ENCODE measurements around the gene ATP8B1. TPM values are rescaled to one million over a fixed set of nuclear protein-coding genes. Genes with fewer than 3 reads are reported as not detected.

The ATP8B1 gene
- total and polyA plus RNA-seq, 10 donors: 1.0 to 22.0 (median 12.7) TPM

DNA sequence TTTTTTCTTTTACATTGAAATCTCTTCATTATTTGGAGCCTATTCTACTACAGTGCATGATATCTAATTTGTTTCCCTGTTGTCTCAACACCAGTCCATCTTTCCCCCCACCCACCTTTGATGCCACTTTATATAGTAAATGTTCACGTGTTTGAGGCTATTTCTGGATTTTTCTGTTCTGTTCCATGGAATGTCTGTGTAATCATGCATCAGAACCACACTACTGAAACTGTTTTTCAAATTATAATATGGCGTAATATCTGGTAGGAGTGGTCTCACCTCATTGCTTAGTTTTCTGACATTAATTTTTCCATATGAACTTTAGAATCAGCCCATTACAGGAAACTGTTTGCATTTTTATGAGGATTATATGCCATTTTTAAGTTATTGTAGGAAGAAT is 162.4 kb downstream of the ATP8B1 start:
- Histone ChIP-seq H3K4me3 (no peak overlapping the region), H3K36me3 (peaks cover 0 to 58% (median 11%) of the 10 kb centered on the region in 6 donors), H3K9me3 (peaks cover 0 to 4% (median 0%) of the 10 kb centered on the region in 8 donors), H3K27me3 (replicated peaks in 1 of 7) (no peaks in the 10 kb centered on the region), H3K4me1 (peaks cover 0 to 15% (median 3%) of the 10 kb centered on the region in 6 donors), H3K27ac (no peak overlapping the region)
- intact Hi-C loops (cut with DNase I; ENCODE audit: low total_unique reads): no loop called here
- DNase-seq: no peak
- no peak for TF ChIP-seq POLR2A (IDR thresholded peaks at IDR 0.05)
- no peak for TF ChIP-seq POLR2AphosphoS5 (IDR thresholded peaks at IDR 0.05)
- TF ChIP-seq, protein P1, sequence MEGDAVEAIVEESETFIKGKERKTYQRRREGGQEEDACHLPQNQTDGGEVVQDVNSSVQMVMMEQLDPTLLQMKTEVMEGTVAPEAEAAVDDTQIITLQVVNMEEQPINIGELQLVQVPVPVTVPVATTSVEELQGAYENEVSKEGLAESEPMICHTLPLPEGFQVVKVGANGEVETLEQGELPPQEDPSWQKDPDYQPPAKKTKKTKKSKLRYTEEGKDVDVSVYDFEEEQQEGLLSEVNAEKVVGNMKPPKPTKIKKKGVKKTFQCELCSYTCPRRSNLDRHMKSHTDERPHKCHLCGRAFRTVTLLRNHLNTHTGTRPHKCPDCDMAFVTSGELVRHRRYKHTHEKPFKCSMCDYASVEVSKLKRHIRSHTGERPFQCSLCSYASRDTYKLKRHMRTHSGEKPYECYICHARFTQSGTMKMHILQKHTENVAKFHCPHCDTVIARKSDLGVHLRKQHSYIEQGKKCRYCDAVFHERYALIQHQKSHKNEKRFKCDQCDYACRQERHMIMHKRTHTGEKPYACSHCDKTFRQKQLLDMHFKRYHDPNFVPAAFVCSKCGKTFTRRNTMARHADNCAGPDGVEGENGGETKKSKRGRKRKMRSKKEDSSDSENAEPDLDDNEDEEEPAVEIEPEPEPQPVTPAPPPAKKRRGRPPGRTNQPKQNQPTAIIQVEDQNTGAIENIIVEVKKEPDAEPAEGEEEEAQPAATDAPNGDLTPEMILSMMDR (IDR thresholded peaks at IDR 0.05 in 8 of 11, conservative IDR thresholded peaks at IDR 0.05 in 3 of 11): no peak
- WGBS, 5 donors: 80 to 90% (median 83%) methylated on average over 2 of the region's 2 CpGs

DNA sequence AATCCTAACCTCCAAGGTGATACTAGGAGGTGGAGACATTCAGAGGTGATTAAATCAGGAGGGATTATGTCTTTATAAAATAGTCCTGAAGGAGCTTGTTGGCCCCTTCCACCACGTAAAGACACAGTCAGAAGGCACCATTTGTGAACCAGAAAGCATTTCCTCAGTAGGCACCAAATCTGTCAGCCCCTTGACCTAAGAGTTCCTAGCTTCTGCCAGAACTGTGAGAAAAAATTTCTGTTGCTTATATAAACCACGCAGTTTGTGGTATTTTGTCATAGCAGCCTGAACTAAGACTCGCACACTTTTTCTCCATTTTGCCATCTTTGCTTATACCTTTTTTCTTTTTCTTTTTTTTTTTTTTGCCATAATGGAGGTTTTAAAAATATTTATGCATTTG is 162.9 kb downstream of the ATP8B1 start:
- DNase-seq: no peak
- Histone ChIP-seq H3K27me3 (replicated peaks in 1 of 7) (no peaks in the 10 kb centered on the region), H3K4me3 (no peak overlapping the region), H3K36me3 (peaks cover 0 to 57% (median 11%) of the 10 kb centered on the region in 6 donors), H3K4me1 (peaks cover 0 to 17% (median 3%) of the 10 kb centered on the region in 6 donors), H3K27ac (peak overlapping the region in 3 of 8 donors; percentile 1 to 28 (median 6)), H3K9me3 (peaks cover 0 to 4% (median 0%) of the 10 kb centered on the region in 8 donors)
- TF ChIP-seq POLR2AphosphoS5 (IDR thresholded peaks at IDR 0.05): no peak
- TF ChIP-seq POLR2A (IDR thresholded peaks at IDR 0.05): no peak
- TF ChIP-seq, protein P1 (IDR thresholded peaks at IDR 0.05 in 8 of 11, conservative IDR thresholded peaks at IDR 0.05 in 3 of 11): no peak
- intact Hi-C loops (cut with DNase I; ENCODE audit: low total_unique reads): no loop called here
- 49 to 57% (median 51%) methylated on average over 3 of the region's 3 CpGs for WGBS, 5 donors

DNA sequence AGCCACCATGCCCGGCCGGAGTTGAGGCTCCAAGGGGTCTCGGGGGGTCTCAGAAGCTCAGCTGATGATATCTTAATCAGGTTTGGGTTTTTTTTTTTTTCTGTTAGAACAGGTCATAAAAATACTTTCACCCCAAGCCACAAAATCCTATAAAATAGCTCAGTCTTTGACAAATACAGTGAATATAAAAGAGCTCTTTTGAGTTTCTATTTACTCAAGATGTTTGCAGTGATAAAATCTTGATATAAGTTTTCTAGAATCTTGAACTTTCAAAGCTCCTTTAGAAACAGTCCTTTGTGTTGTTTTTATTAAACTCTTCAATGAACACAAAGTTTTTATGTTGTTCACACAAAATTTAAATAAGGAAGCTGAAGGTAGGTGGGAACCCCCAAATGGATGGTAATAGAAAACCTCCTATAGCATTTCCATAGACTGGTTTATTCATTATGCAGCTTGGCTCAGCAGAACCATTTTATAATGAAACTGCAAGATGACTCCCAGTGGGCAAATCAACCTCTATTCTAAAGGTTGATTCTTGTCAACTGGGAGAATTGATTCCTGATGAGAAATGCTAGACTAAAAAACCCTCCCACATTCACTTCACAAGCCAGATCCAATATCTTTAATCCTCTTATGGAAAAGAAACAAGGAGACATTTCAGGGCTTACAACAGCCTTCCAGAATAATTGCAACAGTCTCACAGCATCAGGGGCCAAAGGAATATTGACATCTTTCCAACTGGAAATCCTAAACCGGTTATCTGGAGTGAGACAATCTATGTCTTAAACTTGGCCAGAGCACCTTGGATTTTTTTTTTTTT is 167.9 kb downstream of the ATP8B1 start:
- H3K4me1 ChIP-seq: peaks cover 7 to 23% (median 14%) of the 10 kb centered on the region in 6 donors
- H3K9me3 ChIP-seq: no peaks in the 10 kb centered on the region
- WGBS, 5 donors: 89 to 94% (median 91%) methylated on average over 4 of the region's 4 CpGs
- intact Hi-C loops (cut with DNase I; ENCODE audit: low total_unique reads): no loop called here
- H3K4me3 ChIP-seq: no peak overlapping the region
- peaks cover 0 to 20% (median 0%) of the 10 kb centered on the region in 6 donors for H3K36me3 ChIP-seq
- no peak overlapping the region for H3K27ac ChIP-seq
- no peak for DNase-seq
- H3K27me3 ChIP-seq (replicated peaks in 1 of 7): no peaks in the 10 kb centered on the region
- no peak for TF ChIP-seq POLR2A (IDR thresholded peaks at IDR 0.05)
- no peak for TF ChIP-seq POLR2AphosphoS5 (IDR thresholded peaks at IDR 0.05)
- TF ChIP-seq, protein P1 (IDR thresholded peaks at IDR 0.05 in 8 of 11, conservative IDR thresholded peaks at IDR 0.05 in 3 of 11): no peak

DNA sequence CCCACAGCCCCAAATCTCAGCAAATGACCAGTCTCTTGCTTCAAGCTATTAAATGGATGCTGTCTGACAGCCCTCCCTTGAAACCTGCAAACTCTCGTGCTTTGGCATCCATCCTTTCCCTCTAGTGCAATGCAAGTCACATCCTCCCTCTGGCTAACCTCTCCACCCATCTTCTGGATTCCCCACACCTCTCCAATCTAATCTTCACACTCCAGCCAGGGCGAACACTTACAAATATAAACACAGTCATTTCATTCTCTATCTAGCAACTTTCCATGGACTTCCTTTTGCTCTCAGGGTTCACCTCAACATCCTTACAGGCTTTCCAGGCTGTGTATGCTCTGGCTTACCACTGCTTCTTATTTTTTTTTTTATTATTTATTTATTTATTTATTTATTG is 171.4 kb downstream of the ATP8B1 start:
- Histone ChIP-seq H3K9me3 (no peaks in the 10 kb centered on the region), H3K27ac (peak overlapping the region in 7 of 8 donors; percentile 17 to 90 (median 86)), H3K4me3 (peak overlapping the region in 6 of 8 donors; percentile 66 to 81 (median 74)), H3K27me3 (replicated peaks in 1 of 7) (no peaks in the 10 kb centered on the region), H3K36me3 (no peaks in the 10 kb centered on the region), H3K4me1 (peaks cover 7 to 27% (median 19%) of the 10 kb centered on the region in 6 donors)
- intact Hi-C loops (cut with DNase I; ENCODE audit: low total_unique reads): no loop called here
- DNase-seq: no peak
- TF ChIP-seq, protein P1 (IDR thresholded peaks at IDR 0.05 in 8 of 11, conservative IDR thresholded peaks at IDR 0.05 in 3 of 11): no peak
- no peak for TF ChIP-seq POLR2A (IDR thresholded peaks at IDR 0.05)
- no peak for TF ChIP-seq POLR2AphosphoS5 (IDR thresholded peaks at IDR 0.05)
- 64 to 74% (median 72%) methylated on average over 2 of the region's 2 CpGs for WGBS, 5 donors

All from spleen (tissue), 11 donors.